HepG2 (cell line): ENCODE data around the gene MYRIP. TPM values are rescaled to one million over a fixed set of nuclear protein-coding genes. Genes with fewer than 3 reads are reported as not detected.

Source experiments
- ATAC-seq: fragments of 200-7000 bp; cut with Tn5 transposase; 3 replicates; pipeline ENCODE4 v1.9.1; 2020; ENCODE audit warnings: mild to moderate bottlenecking, moderate library complexity
- BruUV-seq: library from RNA; stranded (reverse); fragments of 400-500 nt; replicated peaks from 2 replicates; lab custom pipeline; 2021; lab: Mats Ljungman, UMichigan
- CTCF ChIA-PET: fragments of 300-600 bp; formaldehyde crosslinking; extraction: SDS; loops from one replicate; lab custom pipeline; 2021; ENCODE audit warnings: low total read pairs, inconsistent platforms, low intra/inter-chr PET ratio; lab: Yijun Ruan, JAX
- POLR2A ChIA-PET: fragments of 350-600 bp; sonication (Branson Sonifier 250); formaldehyde crosslinking; loops from one replicate; lab custom pipeline; 2020; ENCODE audit warnings: antibody characterized with exemption, inconsistent platforms; lab: Yijun Ruan, JAX
- DNase-seq: peaks from one replicate; pipeline ENCODE4 v3.0.0-alpha.2; 2015; ENCODE audit warnings: low spot score
- FAIRE-seq: peaks from 3 replicates; lab custom pipeline; 2011; peaks lifted over from hg19 to GRCh38; lab: Jason Lieb, UNC
- H2AFZ ChIP-seq: one replicate; pipeline ENCODE4 v1.6.1; 2011; ENCODE audit warnings: low read length, inconsistent platforms
- H3K27ac ChIP-seq: fragments of 300-600 bp; 3 replicates; pipeline ENCODE4 v1.8.0; 2011; ENCODE audit warnings: mixed run types, mild to moderate bottlenecking, mixed read lengths, low read length, inconsistent platforms; ENCODE audit not compliant: insufficient read depth; ENCODE audit errors: extremely low read length
- H3K27me3 ChIP-seq, 2 experiments: fragments of 200-600 bp in 1 of 2; 2 replicates in 1 of 2; 3 replicates in 1 of 2; pipeline versions ENCODE4 v1.6.0 to v1.8.0; 2011; ENCODE audit warnings: low read length in 2 of 2, mild to moderate bottlenecking in 2 of 2, moderate library complexity in 2 of 2, inconsistent platforms in 1 of 2; ENCODE audit not compliant: insufficient read depth in 2 of 2, control insufficient read depth in 1 of 2
- H3K36me3 ChIP-seq, 2 experiments: fragments of 200-600 bp in 1 of 2; replicated peaks in 1 of 2; 2 replicates in 1 of 2; 3 replicates in 1 of 2; pipeline versions ENCODE4 v1.5.1 to v1.8.0; 2011; ENCODE audit warnings: low read length in 2 of 2, inconsistent platforms in 1 of 2; ENCODE audit not compliant: insufficient read depth in 2 of 2, control insufficient read depth in 1 of 2
- H3K4me1 ChIP-seq: 2 replicates; pipeline ENCODE4 v1.5.1; 2012; ENCODE audit warnings: low read length, inconsistent platforms; ENCODE audit not compliant: insufficient read depth
- H3K4me2 ChIP-seq: 2 replicates; pipeline ENCODE4 v1.6.0; 2011; ENCODE audit warnings: low read depth, low read length, inconsistent platforms
- H3K4me3 ChIP-seq, 3 experiments: fragments of 200-600 bp in 1 of 3; sonication (generic), shearing (Covaris generic) in 1 of 3; replicated peaks in 1 of 3; 2 replicates each; pipeline ENCODE4 v1.5.1; 2011 to 2016; ENCODE audit warnings: low read length in 3 of 3, inconsistent platforms in 2 of 3, low read depth in 2 of 3, mild to moderate bottlenecking in 2 of 3, control low read depth in 1 of 3, mixed read lengths in 1 of 3; ENCODE audit not compliant: insufficient read depth in 1 of 3
- H3K79me2 ChIP-seq: one replicate; pipeline ENCODE4 v1.6.1; 2011; ENCODE audit warnings: low read length, inconsistent platforms; ENCODE audit not compliant: insufficient read depth
- H3K9ac ChIP-seq: 2 replicates; pipeline ENCODE4 v1.6.0; 2011; ENCODE audit warnings: mild to moderate bottlenecking, low read depth, low read length, inconsistent platforms; ENCODE audit not compliant: insufficient read depth
- H3K9me3 ChIP-seq: 2 replicates; pipeline ENCODE4 v1.5.1; 2012; ENCODE audit warnings: mild to moderate bottlenecking, low read length
- H4K20me1 ChIP-seq: 2 replicates; pipeline ENCODE4 v1.6.0; 2011; ENCODE audit warnings: inconsistent platforms, mild to moderate bottlenecking, low read length, moderate library complexity; ENCODE audit not compliant: insufficient read depth
- ATF1 ChIP-seq: IDR thresholded peaks from 2 replicates; pipeline ENCODE4 v1.6.1; 2016; ENCODE audit warnings: mild to moderate bottlenecking, control low read depth
- CBX5 ChIP-seq: sonication (generic); formaldehyde crosslinking; IDR thresholded peaks from 2 replicates; pipeline ENCODE4 v1.4.0; 2020; ENCODE audit warnings: missing genetic modification reagents, borderline replicate concordance
- FOXP1 ChIP-seq, 2 experiments: fragments of 450-650 bp in 1 of 2; IDR thresholded peaks; 2 replicates each; pipeline ENCODE4 v1.6.1; 2017 to 2018; ENCODE audit warnings: antibody characterized with exemption in 1 of 2
- HINFP ChIP-seq: sonication (generic); formaldehyde crosslinking; IDR thresholded peaks from 2 replicates; pipeline ENCODE4 v1.4.0; 2020; ENCODE audit warnings: low read depth, mild to moderate bottlenecking, missing genetic modification reagents
- MLLT10 ChIP-seq: sonication (generic); formaldehyde crosslinking; IDR thresholded peaks from 2 replicates; pipeline ENCODE4 v1.4.0; 2020; ENCODE audit warnings: missing genetic modification reagents
- PHF8 ChIP-seq: sonication (generic); formaldehyde crosslinking; IDR thresholded peaks from 2 replicates; pipeline ENCODE4 v1.5.0; 2020; ENCODE audit warnings: missing genetic modification reagents
- ZMYM4 ChIP-seq: sonication (generic); formaldehyde crosslinking; IDR thresholded peaks from 2 replicates; pipeline ENCODE4 v1.8.1; 2023; ENCODE audit warnings: mild to moderate bottlenecking, missing genetic modification reagents
- ZNF124 ChIP-seq: sonication (generic); formaldehyde crosslinking; IDR thresholded peaks from 2 replicates; pipeline ENCODE4 v1.4.0; 2020; ENCODE audit warnings: missing genetic modification reagents
- ZNF382 ChIP-seq: sonication (generic); formaldehyde crosslinking; IDR thresholded peaks from 2 replicates; pipeline ENCODE4 v1.5.0; 2020; ENCODE audit warnings: missing genetic modification reagents, mild to moderate bottlenecking, borderline replicate concordance
- ZNF484 ChIP-seq: sonication (generic); formaldehyde crosslinking; IDR thresholded peaks from 2 replicates; pipeline ENCODE4 v1.5.1; 2020; ENCODE audit warnings: mild to moderate bottlenecking, low read depth, missing genetic modification reagents, borderline replicate concordance
- WGBS: methylation state at CpG from one replicate; pipeline ENCODE4 v1.1.6; 2017; ENCODE audit warnings: low lambda C conversion rate; 5-methylcytosine and 5-hydroxymethylcytosine counted together
- in situ Hi-C: cut with HindIII; loops from 2 replicates; pipeline ENCODE4 v1.10.0; 2017; ENCODE audit warnings: low pct_unique_long_range_greater_than_20kb; ENCODE audit not compliant: extremely low pct_ligation_motif_present
- intact Hi-C: fragments of 100-400 bp; cut with micrococcal nuclease; formaldehyde crosslinking; loops from one replicate; pipeline ENCODE4 v1.10.0; 2022; ENCODE audit not compliant: unreplicated experiment
- polyA plus RNA-seq, 8 experiments: library from polyadenylated mRNA; depleted of rRNA in 3 of 8; stranded (reverse) in 7 of 8; unstranded in 1 of 8; fragments of >200 nt; fragmentation: Illumina TruSeq in 4 of 8; extraction: Trizol in 4 of 8; gene quantifications; 2 replicates each; pipeline versions ENCODE4 v1.2.1 to v1.2.3, GENCODE V29; 2011 to 2016; ENCODE audit warnings: low read depth in 4 of 8, missing spikeins in 1 of 8, mixed read lengths in 1 of 8; ENCODE audit not compliant: insufficient read depth in 1 of 8
- total RNA-seq, 5 experiments: library from RNA; depleted of rRNA; stranded (reverse); fragments of >200 nt; fragmentation: Illumina TruSeq; extraction: Trizol; gene quantifications; 2 replicates each; pipeline ENCODE4 v1.2.3, GENCODE V29; 2016; ENCODE audit warnings: low read depth in 1 of 5

The MYRIP gene
- total and polyA plus RNA-seq, 2 of the 13 experiments (the other 11 are each of a cell fraction or from before 2014, with no cell fraction given): 0.64 to 0.84 TPM

GRCh38 chr3:39962581-39962980 is 153.2 kb downstream of the MYRIP start:
- in situ Hi-C loops (no loop called here), intact Hi-C loops (no loop called here)
- CTCF ChIA-PET: no interaction called here
- 55% methylated on average over 1 of the region's 1 CpG for WGBS
- DNase-seq (no peak), FAIRE-seq (no peak), ATAC-seq (no peak)
- no peak overlapping the region for H3K27ac ChIP-seq
- H3K9ac ChIP-seq: no peak overlapping the region
- no peaks in the 10 kb centered on the region for H3K27me3 ChIP-seq
- no peaks in the 10 kb centered on the region for H3K36me3 ChIP-seq
- H3K4me3 ChIP-seq: no peak overlapping the region
- H3K4me1 ChIP-seq: no peaks in the 10 kb centered on the region
- POLR2A ChIA-PET: no interaction called here
- H3K4me2 ChIP-seq: no peak overlapping the region
- TF ChIP-seq HINFP (CRISPR knock-in tag) (no peak), MLLT10 (CRISPR knock-in tag) (no peak), FOXP1 (IDR thresholded peaks at IDR 0.05) (no peak), FOXP1 (CRISPR knock-in tag; IDR thresholded peaks at IDR 0.05) (no peak), ZNF382 (no peak), ZMYM4 (CRISPR knock-in tag) (no peak), ZNF124 (no peak), CBX5 (CRISPR knock-in tag) (no peak), PHF8 (CRISPR knock-in tag) (no peak), ATF1 (CRISPR knock-in tag) (no peak), ZNF484 (CRISPR knock-in tag) (no peak)
- no peaks in the 10 kb centered on the region for H4K20me1 ChIP-seq
- no peak overlapping the region for H2AFZ ChIP-seq
- no peaks in the 10 kb centered on the region for H3K79me2 ChIP-seq
- no TSS peak for BruUV-seq
- no peaks in the 10 kb centered on the region for H3K9me3 ChIP-seq
